Hepatocyte (in vitro differentiated cells): ENCODE data around the gene MTURN. TPM values are rescaled to one million over a fixed set of nuclear protein-coding genes. Genes with fewer than 3 reads are reported as not detected.

Source experiments
- DNase-seq: peaks from one replicate; pipeline ENCODE4 v3.0.0-alpha.2; 2016; ENCODE audit warnings: low spot score
- H2AFZ ChIP-seq: fragments of 200-600 bp; sonication (generic); 2 replicates; pipeline ENCODE4 v1.6.0; 2016; ENCODE audit warnings: antibody characterized with exemption, mild to moderate bottlenecking
- H3K27ac ChIP-seq: fragments of 200-600 bp; sonication (generic); 2 replicates; pipeline ENCODE4 v1.5.1; 2016; ENCODE audit warnings: mild to moderate bottlenecking
- H3K27me3 ChIP-seq: fragments of 200-600 bp; sonication (generic); 2 replicates; pipeline ENCODE4 v1.6.1; 2016
- H3K36me3 ChIP-seq: fragments of 200-600 bp; sonication (generic); replicated peaks from 2 replicates; pipeline ENCODE4 v1.5.1; 2016; ENCODE audit warnings: low read depth; ENCODE audit not compliant: insufficient read depth
- H3K4me1 ChIP-seq: fragments of 200-600 bp; sonication (generic); 2 replicates; pipeline ENCODE4 v1.5.1; 2016; ENCODE audit warnings: mild to moderate bottlenecking, moderate library complexity; ENCODE audit not compliant: insufficient read depth
- H3K4me2 ChIP-seq: fragments of 200-600 bp; sonication (generic); 2 replicates; pipeline ENCODE4 v1.6.0; 2016
- H3K4me3 ChIP-seq: fragments of 200-600 bp; sonication (generic); 2 replicates; pipeline ENCODE4 v1.5.1; 2016; ENCODE audit warnings: mild to moderate bottlenecking
- H3K79me2 ChIP-seq: fragments of 200-600 bp; sonication (generic); 2 replicates; pipeline ENCODE4 v1.6.0; 2017; ENCODE audit warnings: mild to moderate bottlenecking
- H3K9me2 ChIP-seq: fragments of 200-600 bp; sonication (generic); replicated peaks from 2 replicates; pipeline ENCODE4 v1.6.0; 2017; ENCODE audit warnings: mild to moderate bottlenecking; ENCODE audit not compliant: insufficient read depth
- H3K9me3 ChIP-seq: fragments of 200-600 bp; sonication (generic); 2 replicates; pipeline ENCODE4 v1.5.1; 2016; ENCODE audit warnings: low read depth, mild to moderate bottlenecking
- H4K20me1 ChIP-seq: fragments of 200-600 bp; sonication (generic); 2 replicates; pipeline ENCODE4 v1.6.0; 2016; ENCODE audit warnings: mild to moderate bottlenecking; ENCODE audit not compliant: insufficient read depth, poor library complexity, severe bottlenecking
- CTCF ChIP-seq: fragments of 200-600 bp; sonication (generic); IDR thresholded peaks from 2 replicates; pipeline ENCODE4 v1.5.1; 2016; ENCODE audit warnings: antibody characterized with exemption, mild to moderate bottlenecking; ENCODE audit not compliant: poor library complexity
- EZH2 ChIP-seq: fragments of 200-600 bp; sonication (generic); IDR thresholded peaks from 2 replicates; pipeline ENCODE4 v1.6.1; 2016; ENCODE audit warnings: antibody characterized with exemption, mild to moderate bottlenecking, borderline replicate concordance
- EZH2phosphoT487 ChIP-seq: fragments of 200-600 bp; sonication (generic); IDR thresholded peaks from one replicate; pipeline ENCODE4 v1.6.1; 2018; ENCODE audit warnings: antibody characterized with exemption, mild to moderate bottlenecking, low read depth, moderate library complexity; ENCODE audit not compliant: unreplicated experiment, severe bottlenecking
- WGBS: methylation state at CpG from one replicate; pipeline ENCODE4 v1.1.6; 2016; ENCODE audit warnings: low lambda C conversion rate; ENCODE audit errors: missing lambda C conversion rate; 5-methylcytosine and 5-hydroxymethylcytosine counted together
- polyA plus RNA-seq: library from polyadenylated mRNA; unstranded; fragments of >200 nt; fragmentation: Nextera tagmentation; extraction: Ambion mirVana; gene quantifications from 2 replicates; pipeline ENCODE4 v1.2.1, GENCODE V29; 2016
- total RNA-seq: library from RNA; depleted of rRNA; stranded (reverse); fragments of >200 nt; gene quantifications from 2 replicates; pipeline ENCODE4 v1.2.3, GENCODE V29; 2014

The MTURN gene
- total and polyA plus RNA-seq, 2 experiments from 2014 or later = 4.5 to 14.5 TPM

GRCh38 chr7:30184791-30185487 lies 50.2 kb downstream of the MTURN start:
- 93% methylated on average over 4 of the region's 4 CpGs for WGBS
- Histone ChIP-seq H3K4me1 (no peaks in the 10 kb centered on the region), H3K9me3 (no peaks in the 10 kb centered on the region), H4K20me1 (no peaks in the 10 kb centered on the region), H2AFZ (no peak overlapping the region), H3K4me2 (no peak overlapping the region), H3K27me3 (no peaks in the 10 kb centered on the region), H3K9me2 (no peaks in the 10 kb centered on the region), H3K27ac (no peak overlapping the region), H3K36me3 (no peaks in the 10 kb centered on the region), H3K4me3 (no peak overlapping the region), H3K79me2 (no peaks in the 10 kb centered on the region)
- no peak for TF ChIP-seq EZH2
- no peak for TF ChIP-seq CTCF
- no peak for TF ChIP-seq EZH2phosphoT487
- no peak for DNase-seq

GRCh38 chr7:30185496-30185895 lies 50.7 kb downstream of the MTURN start:
- H3K9me3 ChIP-seq = no peaks in the 10 kb centered on the region
- H3K4me3 ChIP-seq = no peak overlapping the region
- H3K27ac ChIP-seq = no peak overlapping the region
- TF ChIP-seq EZH2phosphoT487 (no peak), CTCF (no peak), EZH2 (no peak)
- no peaks in the 10 kb centered on the region for H3K79me2 ChIP-seq
- no peak overlapping the region for H2AFZ ChIP-seq
- H3K9me2 ChIP-seq = no peaks in the 10 kb centered on the region
- no peak overlapping the region for H3K4me2 ChIP-seq
- H3K4me1 ChIP-seq = no peaks in the 10 kb centered on the region
- no peak for DNase-seq
- no peaks in the 10 kb centered on the region for H4K20me1 ChIP-seq
- no peaks in the 10 kb centered on the region for H3K36me3 ChIP-seq
- H3K27me3 ChIP-seq = no peaks in the 10 kb centered on the region

- 95% methylated on average over 1 of the region's 1 CpG for WGBS
Observed at GRCh38 chr7:30186725-30187124, 51.9 kb downstream of the MTURN start.

More at GRCh38 chr7:30186725-30187124, 51.9 kb downstream of the MTURN start:
- no peak for DNase-seq
- Histone ChIP-seq H3K9me3 (no peaks in the 10 kb centered on the region), H3K4me1 (no peaks in the 10 kb centered on the region), H3K36me3 (no peaks in the 10 kb centered on the region), H3K79me2 (no peaks in the 10 kb centered on the region), H2AFZ (no peak overlapping the region), H3K9me2 (no peaks in the 10 kb centered on the region), H3K27me3 (no peaks in the 10 kb centered on the region), H3K4me3 (no peak overlapping the region), H3K4me2 (no peak overlapping the region), H4K20me1 (no peaks in the 10 kb centered on the region), H3K27ac (no peak overlapping the region)
- TF ChIP-seq EZH2 (no peak), EZH2phosphoT487 (no peak), CTCF (no peak)
